DOHH2 (cell line): Measurements from ENCODE around the gene MC4R.

Source experiments
- H3F3A ChIP-seq: fragments of 200-600 bp; sonication (generic), shearing (Covaris generic); 2 replicates; pipeline ENCODE4 v1.6.0; 2016; ENCODE audit warnings: antibody characterized with exemption, mild to moderate bottlenecking; ENCODE audit not compliant: control insufficient read depth, insufficient read depth
- H3K27ac ChIP-seq: fragments of 200-600 bp; sonication (generic); 2 replicates; pipeline ENCODE4 v1.5.1; 2014; ENCODE audit warnings: low read depth, mild to moderate bottlenecking, low read length, moderate library complexity
- H3K27me3 ChIP-seq: fragments of 200-600 bp; sonication (generic); 2 replicates; pipeline ENCODE4 v1.6.1; 2014; ENCODE audit warnings: mild to moderate bottlenecking, low read length, mixed read lengths; ENCODE audit not compliant: control insufficient read depth
- H3K36me3 ChIP-seq: fragments of 200-600 bp; sonication (generic); 2 replicates; pipeline ENCODE4 v1.6.1; 2014; ENCODE audit warnings: mild to moderate bottlenecking, low read length, moderate library complexity, mixed read lengths; ENCODE audit not compliant: control insufficient read depth
- H3K4me1 ChIP-seq: fragments of 200-600 bp; sonication (generic); 2 replicates; pipeline ENCODE4 v1.6.1; 2014; ENCODE audit warnings: mild to moderate bottlenecking, low read length, mixed read lengths; ENCODE audit not compliant: control insufficient read depth
- H3K4me2 ChIP-seq: fragments of 200-600 bp; sonication (generic); 2 replicates; pipeline ENCODE4 v1.6.0; 2014; ENCODE audit warnings: mild to moderate bottlenecking, low read length, moderate library complexity
- H3K4me3 ChIP-seq: fragments of 200-600 bp; sonication (generic); 2 replicates; pipeline ENCODE4 v1.5.1; 2014; ENCODE audit warnings: mild to moderate bottlenecking, low read length, mixed read lengths
- H3K79me2 ChIP-seq: fragments of 200-600 bp; sonication (generic); 2 replicates; pipeline ENCODE4 v1.6.1; 2014; ENCODE audit warnings: mild to moderate bottlenecking, low read length, mixed read lengths; ENCODE audit not compliant: control insufficient read depth
- H3K9me2 ChIP-seq: fragments of 200-600 bp; sonication (generic); replicated peaks from 2 replicates; pipeline ENCODE4 v1.6.1; 2014; ENCODE audit warnings: mild to moderate bottlenecking, low read length, mixed read lengths; ENCODE audit not compliant: control insufficient read depth
- H3K9me3 ChIP-seq: fragments of 200-600 bp; sonication (generic); 2 replicates; pipeline ENCODE4 v1.6.1; 2014; ENCODE audit warnings: antibody characterized with exemption, low read length, mixed read lengths; ENCODE audit not compliant: control insufficient read depth, insufficient read depth
- H4K20me1 ChIP-seq: fragments of 200-600 bp; sonication (generic); 2 replicates; pipeline ENCODE4 v1.6.0; 2014; ENCODE audit warnings: low read depth, mild to moderate bottlenecking, antibody characterized with exemption, low read length, moderate library complexity; ENCODE audit not compliant: control insufficient read depth, insufficient read depth
- CTCF ChIP-seq: fragments of 200-600 bp; sonication (generic); IDR thresholded peaks from one replicate; pipeline ENCODE4 v1.5.1; 2014; ENCODE audit warnings: antibody characterized with exemption, mild to moderate bottlenecking, low read depth, low read length; ENCODE audit not compliant: poor library complexity, severe bottlenecking
- EZH2phosphoT487 ChIP-seq: fragments of 200-600 bp; sonication (generic); IDR thresholded peaks from 2 replicates; pipeline ENCODE4 v1.6.1; 2017; ENCODE audit warnings: borderline replicate concordance, mild to moderate bottlenecking, antibody characterized with exemption, low read length, moderate library complexity, mixed read lengths

Gene MC4R

GRCh38 chr18:60339018-60339417 lies 33.6 kb downstream of the MC4R start:
- Histone ChIP-seq H4K20me1 (no peaks in the 10 kb centered on the region), H3K27me3 (no peaks in the 10 kb centered on the region), H3K9me2 (no peaks in the 10 kb centered on the region), H3K27ac (no peak overlapping the region), H3K4me2 (no peak overlapping the region), H3K4me1 (no peaks in the 10 kb centered on the region), H3F3A (no peaks in the 10 kb centered on the region), H3K36me3 (no peaks in the 10 kb centered on the region), H3K9me3 (no peaks in the 10 kb centered on the region), H3K79me2 (no peaks in the 10 kb centered on the region), H3K4me3 (no peak overlapping the region)
- no peak for TF ChIP-seq EZH2phosphoT487
- TF ChIP-seq CTCF, result no peak

GRCh38 chr18:60331890-60332289 lies 40.7 kb downstream of the MC4R start:
- H3K27ac ChIP-seq, result no peak overlapping the region
- no peaks in the 10 kb centered on the region for H3K27me3 ChIP-seq
- H3K4me3 ChIP-seq, result no peak overlapping the region
- H3K9me3 ChIP-seq, result no peaks in the 10 kb centered on the region
- H4K20me1 ChIP-seq, result no peaks in the 10 kb centered on the region
- H3F3A ChIP-seq, result no peaks in the 10 kb centered on the region
- H3K36me3 ChIP-seq, result no peaks in the 10 kb centered on the region
- no peaks in the 10 kb centered on the region for H3K9me2 ChIP-seq
- H3K4me1 ChIP-seq, result no peaks in the 10 kb centered on the region
- no peaks in the 10 kb centered on the region for H3K79me2 ChIP-seq
- H3K4me2 ChIP-seq, result no peak overlapping the region
- TF ChIP-seq EZH2phosphoT487 (no peak), CTCF (no peak)

GRCh38 chr18:60329131-60329530 lies 43.4 kb downstream of the MC4R start:
- Histone ChIP-seq H3K27me3 (no peaks in the 10 kb centered on the region), H3K79me2 (no peaks in the 10 kb centered on the region), H3K9me2 (no peaks in the 10 kb centered on the region), H3K4me3 (no peak overlapping the region), H3K9me3 (no peaks in the 10 kb centered on the region), H3K4me1 (no peaks in the 10 kb centered on the region), H4K20me1 (no peaks in the 10 kb centered on the region), H3K36me3 (no peaks in the 10 kb centered on the region), H3K27ac (no peak overlapping the region), H3K4me2 (no peak overlapping the region), H3F3A (no peaks in the 10 kb centered on the region)
- no peak for TF ChIP-seq CTCF
- no peak for TF ChIP-seq EZH2phosphoT487

- no peaks in the 10 kb centered on the region for H3F3A ChIP-seq
- H3K4me3 ChIP-seq, result no peak overlapping the region
- no peaks in the 10 kb centered on the region for H3K79me2 ChIP-seq
- no peaks in the 10 kb centered on the region for H3K36me3 ChIP-seq
- no peaks in the 10 kb centered on the region for H3K9me2 ChIP-seq
- no peaks in the 10 kb centered on the region for H3K27me3 ChIP-seq
- H4K20me1 ChIP-seq, result no peaks in the 10 kb centered on the region
- H3K4me1 ChIP-seq, result no peaks in the 10 kb centered on the region
- H3K4me2 ChIP-seq, result no peak overlapping the region
- no peak for TF ChIP-seq CTCF
- TF ChIP-seq EZH2phosphoT487, result no peak
- no peaks in the 10 kb centered on the region for H3K9me3 ChIP-seq
- H3K27ac ChIP-seq, result no peak overlapping the region
Observed at GRCh38 chr18:60327880-60328279, 44.7 kb downstream of the MC4R start.
